H1 (cell line): ENCODE data around the gene TSNAXIP1. TPM values are rescaled to one million over a fixed set of nuclear protein-coding genes. Genes with fewer than 3 reads are reported as not detected.

Experiments
- CTCF ChIA-PET: fragments of 300-600 bp; sonication (Branson Sonifier 250); formaldehyde crosslinking; loops from one replicate; lab custom pipeline; 2021; ENCODE audit not compliant: partially characterized antibody; lab: Charles Lee
- POLR2A ChIA-PET: fragments of 300-600 bp; sonication (Branson Sonifier 250); formaldehyde crosslinking; loops from one replicate; lab custom pipeline; 2021; ENCODE audit warnings: inconsistent platforms; ENCODE audit not compliant: partially characterized antibody; lab: Charles Lee
- DNase-seq, 2 experiments: peaks; one replicate each; pipeline versions ENCODE4 v3.0.0 to v3.0.0-alpha.2; 2010 to 2022; ENCODE audit warnings: low spot score in 2 of 2, low read depth in 1 of 2, mixed read lengths in 1 of 2
- FAIRE-seq: peaks from 2 replicates; lab custom pipeline; 2011; peaks lifted over from hg19 to GRCh38; lab: Jason Lieb, UNC
- H2AFZ ChIP-seq: 2 replicates; pipeline ENCODE4 v1.8.1; 2012; ENCODE audit warnings: low read length, inconsistent platforms
- H2AK5ac ChIP-seq: 2 replicates; pipeline ENCODE4 v1.6.1; 2013; ENCODE audit warnings: low read depth, low read length
- H2BK120ac ChIP-seq: replicated peaks from 2 replicates; pipeline ENCODE3; 2013; ENCODE audit warnings: low read depth, low read length, inconsistent platforms
- H2BK12ac ChIP-seq: 2 replicates; pipeline ENCODE4 v1.6.1; 2013; ENCODE audit warnings: low read depth, low read length
- H2BK15ac ChIP-seq: 2 replicates; pipeline ENCODE4 v1.6.1; 2013; ENCODE audit warnings: low read length
- H2BK20ac ChIP-seq: 2 replicates; pipeline ENCODE4 v1.6.1; 2013; ENCODE audit warnings: low read length
- H2BK5ac ChIP-seq: 2 replicates; pipeline ENCODE4 v1.6.1; 2013; ENCODE audit warnings: low read depth, low read length
- H3K14ac ChIP-seq: 2 replicates; pipeline ENCODE4 v1.6.1; 2013; ENCODE audit warnings: inconsistent platforms; ENCODE audit not compliant: insufficient read length
- H3K18ac ChIP-seq: 2 replicates; pipeline ENCODE4 v1.6.1; 2013; ENCODE audit warnings: low read length; ENCODE audit errors: extremely low read depth
- H3K23ac ChIP-seq: 2 replicates; pipeline ENCODE4 v1.6.1; 2013; ENCODE audit warnings: inconsistent platforms; ENCODE audit not compliant: insufficient read length
- H3K23me2 ChIP-seq: 2 replicates; pipeline ENCODE4 v1.6.1; 2013; ENCODE audit warnings: low read depth, low read length
- H3K27ac ChIP-seq: 2 replicates; pipeline ENCODE4 v1.6.1; 2011; ENCODE audit warnings: low read depth, low read length, inconsistent platforms
- H3K27me3 ChIP-seq, 4 experiments: replicated peaks in 1 of 4; 1 replicate in 1 of 4; 2 replicates in 3 of 4; pipeline versions ENCODE4 v1.6.1 to v1.8.1; 2011 to 2013; ENCODE audit warnings: low read length in 3 of 4, mild to moderate bottlenecking in 3 of 4, inconsistent platforms in 2 of 4, mixed read lengths in 2 of 4, moderate library complexity in 1 of 4; ENCODE audit not compliant: control insufficient read depth in 3 of 4, insufficient read depth in 3 of 4; ENCODE audit errors: extremely low read depth in 1 of 4
- H3K36me3 ChIP-seq, 4 experiments: 2 replicates each; pipeline versions ENCODE4 v1.6.1 to v1.8.1; 2011 to 2013; ENCODE audit warnings: mild to moderate bottlenecking in 4 of 4, low read length in 3 of 4, moderate library complexity in 2 of 4, control low read depth in 1 of 4, inconsistent platforms in 1 of 4; ENCODE audit not compliant: insufficient read depth in 4 of 4, control insufficient read depth in 2 of 4
- H3K4ac ChIP-seq: replicated peaks from 2 replicates; pipeline ENCODE3; 2013; ENCODE audit warnings: low read length, low read depth, mixed read lengths, inconsistent platforms; ENCODE audit not compliant: insufficient read length
- H3K4me1 ChIP-seq, 4 experiments: replicated peaks in 1 of 4; 1 replicate in 1 of 4; 2 replicates in 3 of 4; pipeline versions ENCODE4 v1.6.1 to v1.8.1; 2011 to 2013; ENCODE audit warnings: low read length in 3 of 4, inconsistent platforms in 2 of 4, mixed read lengths in 1 of 4; ENCODE audit not compliant: insufficient read depth in 4 of 4, control insufficient read depth in 3 of 4
- H3K4me2 ChIP-seq, 2 experiments: 2 replicates each; pipeline versions ENCODE4 v1.6.1 to v1.8.1; 2011 to 2013; ENCODE audit warnings: low read depth in 2 of 2, low read length in 2 of 2, control low read depth in 1 of 2, inconsistent platforms in 1 of 2, mild to moderate bottlenecking in 1 of 2; ENCODE audit not compliant: insufficient read depth in 1 of 2
- H3K4me3 ChIP-seq, 4 experiments: fragments of 200-600, 300-600 bp in 1 of 4; sonication (generic), shearing (Covaris generic), sonication (Bioruptor Twin) in 1 of 4; 2 replicates each; pipeline versions ENCODE4 v1.5.1 to v1.8.1; 2011 to 2016; ENCODE audit warnings: low read length in 4 of 4, low read depth in 3 of 4, control low read depth in 2 of 4, inconsistent platforms in 2 of 4, mild to moderate bottlenecking in 2 of 4, mixed read lengths in 1 of 4, moderate library complexity in 1 of 4; ENCODE audit not compliant: insufficient read depth in 2 of 4; ENCODE audit errors: extremely low read depth in 1 of 4
- H3K56ac ChIP-seq: replicated peaks from 2 replicates; pipeline ENCODE3; 2013; ENCODE audit warnings: low read depth, mild to moderate bottlenecking, mixed read lengths, low read length, inconsistent platforms; ENCODE audit not compliant: insufficient read length
- H3K79me1 ChIP-seq: 2 replicates; pipeline ENCODE4 v1.6.1; 2013; ENCODE audit warnings: low read depth, low read length, control low read depth
- H3K79me2 ChIP-seq, 2 experiments: 2 replicates each; pipeline versions ENCODE4 v1.6.1 to v1.8.1; 2012 to 2013; ENCODE audit warnings: low read length in 2 of 2, mild to moderate bottlenecking in 2 of 2, inconsistent platforms in 1 of 2; ENCODE audit not compliant: insufficient read depth in 2 of 2, control insufficient read depth in 1 of 2
- H3K9ac ChIP-seq, 4 experiments: replicated peaks in 1 of 4; 1 replicate in 1 of 4; 2 replicates in 3 of 4; pipeline versions ENCODE4 v1.6.1 to v1.8.1; 2011 to 2013; ENCODE audit warnings: low read depth in 3 of 4, low read length in 3 of 4, control low read depth in 2 of 4, mild to moderate bottlenecking in 2 of 4, moderate library complexity in 2 of 4, inconsistent platforms in 1 of 4; ENCODE audit errors: extremely low read depth in 1 of 4
- H3K9me3 ChIP-seq, 2 experiments: 2 replicates each; pipeline versions ENCODE4 v1.6.1 to v1.8.1; 2012 to 2013; ENCODE audit warnings: mild to moderate bottlenecking in 2 of 2, moderate library complexity in 2 of 2, control low read depth in 1 of 2, inconsistent platforms in 1 of 2, low read depth in 1 of 2, low read length in 1 of 2, mixed read lengths in 1 of 2; ENCODE audit not compliant: insufficient read depth in 2 of 2
- H4K20me1 ChIP-seq, 2 experiments: replicated peaks in 1 of 2; 2 replicates each; pipeline versions ENCODE3 to v1.8.1; 2011 to 2013; ENCODE audit warnings: inconsistent platforms in 2 of 2, low read length in 2 of 2, mild to moderate bottlenecking in 1 of 2; ENCODE audit not compliant: insufficient read depth in 2 of 2, control insufficient read depth in 1 of 2
- H4K5ac ChIP-seq: 2 replicates; pipeline ENCODE4 v1.6.1; 2013; ENCODE audit warnings: low read length, low read depth, mixed read lengths, inconsistent platforms; ENCODE audit not compliant: insufficient read length
- H4K8ac ChIP-seq: 2 replicates; pipeline ENCODE4 v1.8.0; 2013; ENCODE audit warnings: mild to moderate bottlenecking, moderate library complexity, low read length, inconsistent platforms; ENCODE audit not compliant: insufficient read depth; ENCODE audit errors: extremely low read depth
- H4K91ac ChIP-seq: replicated peaks from 2 replicates; pipeline ENCODE3; 2013; ENCODE audit warnings: low read length, mixed read lengths, inconsistent platforms; ENCODE audit not compliant: insufficient read length
- BCL11A ChIP-seq, 2 experiments: IDR thresholded peaks; one replicate each; pipeline ENCODE4 v1.6.1; 2011; ENCODE audit warnings: low read depth in 2 of 2, low read length in 2 of 2, mild to moderate bottlenecking in 2 of 2
- CREB1 ChIP-seq: IDR thresholded peaks from 2 replicates; pipeline ENCODE4 v1.6.1; 2012; ENCODE audit warnings: inconsistent platforms
- KDM4A ChIP-seq: IDR thresholded peaks from one replicate; pipeline ENCODE4 v1.7.1; 2012; ENCODE audit warnings: low read depth, mild to moderate bottlenecking, moderate library complexity, low read length, inconsistent platforms; ENCODE audit not compliant: severe bottlenecking
- KDM5A ChIP-seq: fragments of 200-600 bp; IDR thresholded peaks from 2 replicates; pipeline ENCODE4 v1.7.1; 2012; ENCODE audit warnings: mild to moderate bottlenecking, low read length, inconsistent platforms, mixed read lengths
- SAP30 ChIP-seq: fragments of 300-600 bp; sonication (generic); IDR thresholded peaks from 2 replicates; pipeline ENCODE4 v1.7.1; 2012; ENCODE audit warnings: low read length, moderate library complexity, mild to moderate bottlenecking, inconsistent platforms; ENCODE audit not compliant: insufficient read depth, insufficient replicate concordance
- SP2 ChIP-seq: IDR thresholded peaks from 2 replicates; pipeline ENCODE4 v1.6.1; 2012; ENCODE audit warnings: mild to moderate bottlenecking, low read length, inconsistent platforms
- SUZ12 ChIP-seq: fragments of 200-600 bp; sonication (generic); IDR thresholded peaks from 2 replicates; pipeline ENCODE4 v1.6.1; 2012; ENCODE audit warnings: mild to moderate bottlenecking, inconsistent platforms, low read length, moderate library complexity, mixed read lengths
- WGBS, 2 experiments: shearing (Covaris generic) in 1 of 2; methylation state at CpG; one replicate each; pipeline versions ENCODE4 v1.1.6 to v1.1.7; 2013 to 2015; ENCODE audit warnings: low lambda C conversion rate in 2 of 2, mixed read lengths in 2 of 2, inconsistent platforms in 1 of 2, low coverage in 1 of 2, missing lambda C conversion rate in 1 of 2; ENCODE audit not compliant: insufficient replicate concordance in 2 of 2, insufficient coverage in 1 of 2, insufficient read length in 1 of 2; ENCODE audit errors: extremely low coverage in 1 of 2, missing lambda C conversion rate in 1 of 2; 5-methylcytosine and 5-hydroxymethylcytosine counted together
- polyA plus RNA-seq, 7 experiments: library from polyadenylated mRNA; depleted of rRNA in 3 of 7; stranded (reverse) in 5 of 7; unstranded in 2 of 7; fragments of >200 nt in 5 of 7; fragments of 200-250 nt in 2 of 7; gene quantifications; 1 replicate in 5 of 7; 2 replicates in 1 of 7; 4 replicates in 1 of 7; pipeline versions ENCODE4 v1.2.1 to v1.2.3, GENCODE V29; 2011 to 2013; ENCODE audit warnings: missing spikeins in 2 of 7, mixed read lengths in 2 of 7
- total RNA-seq: library from RNA; stranded (reverse); fragmentation: NEBNext Ultra II Directional; extraction: Animal tissue kit (Norgen Biotek cat#: 25700); gene quantifications from 2 replicates; pipeline ENCODE4 v1.2.1, GENCODE V29; 2021
- TF ChIP-seq, protein P1 (sequence below): IDR thresholded peaks from 2 replicates; pipeline ENCODE4 v1.6.1; 2012; ENCODE audit warnings: inconsistent platforms

Gene TSNAXIP1
- total and polyA plus RNA-seq, 2 of the 8 experiments (the other 6 are each of a cell fraction or from before 2014, with no cell fraction given) = 0.37 to 0.94 TPM

DNA sequence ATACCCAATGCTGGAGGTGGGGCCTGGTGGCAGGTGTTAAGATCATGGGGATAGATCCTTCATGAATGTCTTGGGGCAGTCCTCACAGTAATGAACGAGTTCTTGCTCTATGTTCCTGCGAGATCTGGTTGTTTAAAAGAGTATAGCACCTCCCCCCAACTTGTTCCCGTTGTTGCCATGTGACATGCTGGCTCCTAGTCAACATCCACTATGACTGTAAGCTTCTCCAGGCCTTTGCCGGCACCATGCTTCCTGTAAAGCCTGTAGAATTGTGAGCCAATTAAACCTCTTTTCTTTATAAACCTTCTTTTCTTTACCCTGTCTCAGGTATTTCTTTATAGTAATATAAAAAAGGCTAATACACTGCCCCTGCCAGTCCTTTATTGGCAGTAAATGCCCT, 33.6 kb upstream of the TSNAXIP1 start:
- Histone ChIP-seq H3K4me2 (no peak overlapping the region), H2AK5ac (no peak overlapping the region), H2BK20ac (no peak overlapping the region), H3K79me2 (no peaks in the 10 kb centered on the region; a peak in 1 of 4 replicates), H3K23me2 (no peaks in the 10 kb centered on the region), H3K4ac (no peak overlapping the region), H3K4me3 (no peak overlapping the region), H4K20me1 (peaks cover 0 to 4% of the 10 kb centered on the region in 2 experiments), H2BK5ac (no peak overlapping the region), H4K8ac (no peak overlapping the region), H3K9ac (no peak overlapping the region), H3K79me1 (peaks cover 7% of the 10 kb centered on the region)
- CTCF ChIA-PET = interaction anchor here (1.0 to 1.2 kb wide), 3 partner anchors 16 to 252 kb away, joined by 3 to 4 read pairs (median 4); no protein-coding TSS in a partner anchor
- DNase-seq = no peak
- no peak for TF ChIP-seq KDM4A
- no peak for TF ChIP-seq SP2
- TF ChIP-seq CREB1 = no peak
- TF ChIP-seq KDM5A = no peak
- TF ChIP-seq, protein P1, sequence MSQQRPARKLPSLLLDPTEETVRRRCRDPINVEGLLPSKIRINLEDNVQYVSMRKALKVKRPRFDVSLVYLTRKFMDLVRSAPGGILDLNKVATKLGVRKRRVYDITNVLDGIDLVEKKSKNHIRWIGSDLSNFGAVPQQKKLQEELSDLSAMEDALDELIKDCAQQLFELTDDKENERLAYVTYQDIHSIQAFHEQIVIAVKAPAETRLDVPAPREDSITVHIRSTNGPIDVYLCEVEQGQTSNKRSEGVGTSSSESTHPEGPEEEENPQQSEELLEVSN = no peak
- no peak for TF ChIP-seq BCL11A (IDR thresholded peaks at IDR 0.05; ENCODE audit: low read depth in 2 of 2, low read length in 2 of 2)
- no peak for TF ChIP-seq SUZ12
- no peak for TF ChIP-seq SAP30
- TF ChIP-seq, all 59 proteins: peak for 0
- Histone ChIP-seq H3K4me1 (no peaks in the 10 kb centered on the region), H2BK120ac (no peak overlapping the region), H3K23ac (no peak overlapping the region), H2BK12ac (no peak overlapping the region), H3K14ac (no peak overlapping the region), H3K9me3 (no peaks in the 10 kb centered on the region), H3K27me3 (no peaks in the 10 kb centered on the region), H3K36me3 (no peaks in the 10 kb centered on the region), H2AFZ (no peak overlapping the region), H3K56ac (no peak overlapping the region), H3K18ac (no peak overlapping the region), H4K91ac (no peak overlapping the region), H2BK15ac (no peak overlapping the region), H3K27ac (no peak overlapping the region), H4K5ac (no peak overlapping the region)
- no peak for FAIRE-seq
- 88% methylated on average over 4 of the region's 4 CpGs; no CpG with 5 or more reads in 1 of the 2 experiments for WGBS, 2 experiments
- POLR2A ChIA-PET = interaction anchor here (1.0 kb wide), 1 partner anchor 34 kb away, joined by 3 read pairs; the partner anchor contains the start of gene TSNAXIP1
